ENCODE measurements around the gene RFX5.
A peak's percentile ranks its signal among the peaks of the same experiment; 100 is the strongest.
"Not testable (repeated sequence)": the region's sequence is repeated elsewhere in the genome, so short reads cannot be mapped to it uniquely, and the experiment has no call there.

The RFX5 gene

GRCh38 chr1:151361883-151362282, 14.8 kb upstream of the RFX5 start:
- DNase-seq: no peak

- peak; percentile 28 for DNase-seq
Observed at GRCh38 chr1:151356696-151357095, 9.6 kb upstream of the RFX5 start.

- no peak for DNase-seq
Observed at GRCh38 chr1:151352021-151352718, 5.1 kb upstream of the RFX5 start.

GRCh38 chr1:151350323-151350722, 3.3 kb upstream of the RFX5 start:
- not testable (repeated sequence) for DNase-seq

- DNase-seq: no peak
Observed at GRCh38 chr1:151347523-151348246, 633 bp upstream of the RFX5 start.

GRCh38 chr1:151346082-151346768, 827 bp downstream of the RFX5 start:
- DNase-seq: peak; percentile 65

GRCh38 chr1:151344291-151344690, 2.8 kb downstream of the RFX5 start:
- no peak for DNase-seq

GRCh38 chr1:151343587-151343986, 3.5 kb downstream of the RFX5 start:
- DNase-seq: no peak

- DNase-seq: no peak
Observed at GRCh38 chr1:151342569-151342968, 4.5 kb downstream of the RFX5 start.

GRCh38 chr1:151342021-151342420, 5.0 kb downstream of the RFX5 start:
- DNase-seq: no peak

GRCh38 chr1:151340870-151341754, 5.9 kb downstream of the RFX5 start:
- DNase-seq: peak; percentile 75

- no peak for DNase-seq
Observed at GRCh38 chr1:151336556-151336955, 10.5 kb downstream of the RFX5 start.

- no peak for DNase-seq
Observed at GRCh38 chr1:151334822-151335221, 12.2 kb downstream of the RFX5 start.

- DNase-seq: peak; percentile 65
Observed at GRCh38 chr1:151327903-151328674, 19.0 kb downstream of the RFX5 start.

- DNase-seq: peak; percentile 93
Observed at GRCh38 chr1:151327223-151327902, 19.7 kb downstream of the RFX5 start, which contains the start of gene PI4KB. Gene PI4KB, minus strand, starts transcription at chr1:151327416. Its CDS starts 10,935 bp downstream, at chr1:151316481.

- DNase-seq: peak; percentile 84
Observed at GRCh38 chr1:151326619-151327222, 20.3 kb downstream of the RFX5 start.

GRCh38 chr1:151325646-151326429, 21.2 kb downstream of the RFX5 start:
- no peak for DNase-seq

- DNase-seq: no peak
Observed at GRCh38 chr1:151325231-151325630, 21.8 kb downstream of the RFX5 start.

- no peak for DNase-seq
Observed at GRCh38 chr1:151324390-151324930, 22.6 kb downstream of the RFX5 start.

- no peak for DNase-seq
Observed at GRCh38 chr1:151318975-151319374, 28.1 kb downstream of the RFX5 start.

Data from activated effector memory CD4-positive, alpha-beta T cell treated with anti-CD3 and anti-CD28 coated beads, Interleukin-2, amount 50 U/mL, for 16 hours (primary cell).